ENCODE measurements around the gene LRRC7. TPM values are rescaled to one million over a fixed set of nuclear protein-coding genes. Genes with fewer than 3 reads are reported as not detected.

LRRC7 gene
- total RNA-seq, 6 experiments from 2014 or later, result 0.09 to 0.33 (median 0.23) TPM

- no peak for DNase-seq
- no peaks in the 10 kb centered on the region for H3K36me3 Mint-ChIP-seq (ENCODE audit: low read depth)
- no peaks in the 10 kb centered on the region for H3K9me3 Mint-ChIP-seq
- peaks cover 30% of the 10 kb centered on the region for H3K4me1 Mint-ChIP-seq (ENCODE audit: low read depth)
- TF ChIP-seq, protein P1, sequence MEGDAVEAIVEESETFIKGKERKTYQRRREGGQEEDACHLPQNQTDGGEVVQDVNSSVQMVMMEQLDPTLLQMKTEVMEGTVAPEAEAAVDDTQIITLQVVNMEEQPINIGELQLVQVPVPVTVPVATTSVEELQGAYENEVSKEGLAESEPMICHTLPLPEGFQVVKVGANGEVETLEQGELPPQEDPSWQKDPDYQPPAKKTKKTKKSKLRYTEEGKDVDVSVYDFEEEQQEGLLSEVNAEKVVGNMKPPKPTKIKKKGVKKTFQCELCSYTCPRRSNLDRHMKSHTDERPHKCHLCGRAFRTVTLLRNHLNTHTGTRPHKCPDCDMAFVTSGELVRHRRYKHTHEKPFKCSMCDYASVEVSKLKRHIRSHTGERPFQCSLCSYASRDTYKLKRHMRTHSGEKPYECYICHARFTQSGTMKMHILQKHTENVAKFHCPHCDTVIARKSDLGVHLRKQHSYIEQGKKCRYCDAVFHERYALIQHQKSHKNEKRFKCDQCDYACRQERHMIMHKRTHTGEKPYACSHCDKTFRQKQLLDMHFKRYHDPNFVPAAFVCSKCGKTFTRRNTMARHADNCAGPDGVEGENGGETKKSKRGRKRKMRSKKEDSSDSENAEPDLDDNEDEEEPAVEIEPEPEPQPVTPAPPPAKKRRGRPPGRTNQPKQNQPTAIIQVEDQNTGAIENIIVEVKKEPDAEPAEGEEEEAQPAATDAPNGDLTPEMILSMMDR (IDR thresholded peaks at IDR 0.05), result no peak
- H3K27me3 Mint-ChIP-seq (ENCODE audit: insufficient read depth), result no peaks in the 10 kb centered on the region
- no peak overlapping the region for H3K4me3 Mint-ChIP-seq
- H3K27ac Mint-ChIP-seq, result no peak overlapping the region
Observed at GRCh38 chr1:70048336-70049094, 480.8 kb downstream of the LRRC7 start.

GRCh38 chr1:70051926-70052325, 484.2 kb downstream of the LRRC7 start:
- H3K4me1 Mint-ChIP-seq (ENCODE audit: low read depth), result peaks cover 7% of the 10 kb centered on the region
- H3K4me3 Mint-ChIP-seq, result no peak overlapping the region
- H3K27ac Mint-ChIP-seq, result no peak overlapping the region
- TF ChIP-seq, protein P1 (IDR thresholded peaks at IDR 0.05), result no peak
- no peak for DNase-seq
- H3K36me3 Mint-ChIP-seq (ENCODE audit: low read depth), result no peaks in the 10 kb centered on the region
- H3K9me3 Mint-ChIP-seq, result no peaks in the 10 kb centered on the region
- no peaks in the 10 kb centered on the region for H3K27me3 Mint-ChIP-seq (ENCODE audit: insufficient read depth)

GRCh38 chr1:70057500-70057899, 489.8 kb downstream of the LRRC7 start:
- TF ChIP-seq, protein P1 (IDR thresholded peaks at IDR 0.05), result no peak
- H3K4me1 Mint-ChIP-seq (ENCODE audit: low read depth), result no peaks in the 10 kb centered on the region
- DNase-seq, result no peak
- no peak overlapping the region for H3K4me3 Mint-ChIP-seq
- H3K27ac Mint-ChIP-seq, result no peak overlapping the region
- H3K27me3 Mint-ChIP-seq (ENCODE audit: insufficient read depth), result no peaks in the 10 kb centered on the region
- no peaks in the 10 kb centered on the region for H3K9me3 Mint-ChIP-seq
- no peaks in the 10 kb centered on the region for H3K36me3 Mint-ChIP-seq (ENCODE audit: low read depth)

DNA sequence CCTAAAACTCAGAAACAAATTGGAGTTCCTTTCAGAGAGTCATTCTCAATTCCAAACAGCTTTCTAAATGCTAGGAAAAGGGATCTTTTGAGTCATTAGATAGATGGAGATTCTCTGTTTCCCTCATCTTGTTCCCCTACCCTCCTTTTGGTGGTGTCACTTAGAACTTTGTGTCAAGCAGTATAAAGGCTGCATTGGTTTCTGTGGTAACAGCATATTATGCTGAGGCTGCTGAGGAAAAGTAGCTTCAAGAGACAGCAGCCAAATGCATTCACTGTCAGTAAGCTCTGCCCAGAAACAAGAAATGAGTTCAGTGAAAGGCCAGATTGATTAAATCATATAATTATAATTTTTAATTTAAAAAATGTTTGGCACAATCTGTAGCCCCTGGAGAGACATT, 493.5 kb downstream of the LRRC7 start:
- no peaks in the 10 kb centered on the region for H3K9me3 Mint-ChIP-seq
- no peaks in the 10 kb centered on the region for H3K4me1 Mint-ChIP-seq (ENCODE audit: low read depth)
- no peak overlapping the region for H3K27ac Mint-ChIP-seq
- no peak for DNase-seq
- H3K36me3 Mint-ChIP-seq (ENCODE audit: low read depth), result no peaks in the 10 kb centered on the region
- H3K27me3 Mint-ChIP-seq (ENCODE audit: insufficient read depth), result no peaks in the 10 kb centered on the region
- H3K4me3 Mint-ChIP-seq, result no peak overlapping the region
- TF ChIP-seq, protein P1 (IDR thresholded peaks at IDR 0.05), result no peak

- Mint-ChIP-seq H3K27me3 (ENCODE audit: insufficient read depth) (peaks cover 2% of the 10 kb centered on the region; the same call in 1 of the 2 replicates), H3K4me3 (no peak overlapping the region), H3K27ac (no peak overlapping the region), H3K4me1 (ENCODE audit: low read depth) (no peaks in the 10 kb centered on the region), H3K9me3 (no peaks in the 10 kb centered on the region), H3K36me3 (ENCODE audit: low read depth) (no peaks in the 10 kb centered on the region)
- TF ChIP-seq, protein P1 (IDR thresholded peaks at IDR 0.05), result no peak
- DNase-seq, result no peak
Observed at GRCh38 chr1:70063861-70064260, 496.1 kb downstream of the LRRC7 start.
